MM.1S (cell line): ENCODE measurements around the gene C2.

Experiments used
- DNase-seq: peaks from one replicate; pipeline ENCODE4 v3.0.0-alpha.2; 2015
- H2AFZ ChIP-seq: fragments of 300-600 bp; sonication (generic); 2 replicates; pipeline ENCODE4 v1.6.0; 2016; ENCODE audit warnings: antibody characterized with exemption, low read length
- H3F3A ChIP-seq: fragments of 300-600 bp; sonication (generic); 2 replicates; pipeline ENCODE4 v1.6.1; 2016; ENCODE audit warnings: mild to moderate bottlenecking, antibody characterized with exemption, low read length, moderate library complexity, mixed read lengths; ENCODE audit not compliant: insufficient read depth
- H3K27ac ChIP-seq: fragments of 300-600 bp; sonication (generic); 2 replicates; pipeline ENCODE4 v1.5.1; 2016; ENCODE audit warnings: mild to moderate bottlenecking, low read length
- H3K27me3 ChIP-seq: fragments of 300-600 bp; sonication (generic); replicated peaks from 2 replicates; pipeline ENCODE4 v1.6.0; 2016; ENCODE audit warnings: low read length; ENCODE audit not compliant: insufficient read depth
- H3K36me3 ChIP-seq: fragments of 300-600 bp; sonication (generic); replicated peaks from 2 replicates; pipeline ENCODE4 v1.6.1; 2016; ENCODE audit warnings: mild to moderate bottlenecking, low read length, mixed read lengths; ENCODE audit not compliant: insufficient read depth
- H3K4me1 ChIP-seq: fragments of 300-600 bp; sonication (generic); 2 replicates; pipeline ENCODE4 v1.6.1; 2016; ENCODE audit warnings: low read length, mixed read lengths
- H3K4me2 ChIP-seq: fragments of 300-600 bp; sonication (generic); 2 replicates; pipeline ENCODE4 v1.6.0; 2016; ENCODE audit warnings: low read depth, low read length
- H3K4me3 ChIP-seq: fragments of 300-600 bp; sonication (generic); 2 replicates; pipeline ENCODE4 v1.5.1; 2016; ENCODE audit warnings: low read length, mixed read lengths
- H3K79me2 ChIP-seq: fragments of 300-600 bp; sonication (generic); 2 replicates; pipeline ENCODE4 v1.6.1; 2016; ENCODE audit warnings: mixed run types, low read length, mixed read lengths
- H3K9ac ChIP-seq: fragments of 300-600 bp; sonication (generic); 2 replicates; pipeline ENCODE4 v1.6.1; 2016; ENCODE audit warnings: low read length, mixed read lengths
- H3K9me2 ChIP-seq: fragments of 300-600 bp; sonication (generic); replicated peaks from 2 replicates; pipeline ENCODE4 v1.6.1; 2016; ENCODE audit warnings: mild to moderate bottlenecking, low read length, mixed read lengths; ENCODE audit not compliant: insufficient read depth
- H3K9me3 ChIP-seq: fragments of 300-600 bp; sonication (generic); replicated peaks from 2 replicates; pipeline ENCODE4 v1.6.1; 2016; ENCODE audit warnings: mild to moderate bottlenecking, low read length, mixed read lengths; ENCODE audit not compliant: insufficient read depth
- H4K20me1 ChIP-seq: fragments of 300-600 bp; sonication (generic); 2 replicates; pipeline ENCODE4 v1.6.1; 2016; ENCODE audit warnings: mild to moderate bottlenecking, low read length, moderate library complexity, mixed read lengths; ENCODE audit not compliant: insufficient read depth
- CTCF ChIP-seq: fragments of 300-600 bp; sonication (generic); IDR thresholded peaks from 2 replicates; pipeline ENCODE4 v1.5.1; 2016; ENCODE audit warnings: antibody characterized with exemption, low read length, mixed read lengths
- EZH2 ChIP-seq: fragments of 300-600 bp; sonication (generic); optimal IDR thresholded peaks from 2 replicates; pipeline ENCODE3; 2017; ENCODE audit warnings: low read depth, mild to moderate bottlenecking, antibody characterized with exemption, low read length, mixed read lengths
- EZH2phosphoT487 ChIP-seq: fragments of 300-600 bp; sonication (generic); IDR thresholded peaks from 2 replicates; pipeline ENCODE4 v1.6.1; 2018; ENCODE audit warnings: antibody characterized with exemption, low read length

Gene C2

DNA sequence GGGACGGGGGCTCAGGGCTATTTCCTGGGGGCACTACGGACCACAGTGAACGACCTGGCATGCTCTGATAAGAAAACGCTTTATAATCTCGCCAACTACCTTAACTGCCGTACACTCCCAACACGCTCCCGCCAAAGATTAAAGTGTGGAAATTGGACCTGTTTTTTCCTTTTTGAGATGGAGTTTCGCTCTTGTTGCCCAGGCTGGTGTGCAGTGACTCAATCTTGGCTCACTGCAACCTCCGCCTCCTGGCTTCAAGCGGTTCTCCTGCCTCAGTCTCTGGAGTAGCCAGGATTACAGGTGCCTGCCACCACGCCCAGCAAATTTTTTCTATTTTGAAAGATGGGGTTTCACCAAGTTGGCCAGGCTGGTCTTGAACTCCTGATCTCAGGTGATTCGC, 48.4 kb upstream of the C2 start:
- H3K4me3 ChIP-seq = no peak overlapping the region
- H3K79me2 ChIP-seq = no peaks in the 10 kb centered on the region
- H4K20me1 ChIP-seq = no peaks in the 10 kb centered on the region
- no peak for TF ChIP-seq EZH2
- TF ChIP-seq EZH2phosphoT487 = no peak
- TF ChIP-seq CTCF = no peak
- DNase-seq = no peak
- H3K27ac ChIP-seq = no peak overlapping the region
- no peaks in the 10 kb centered on the region for H3K27me3 ChIP-seq
- H3K9ac ChIP-seq = no peak overlapping the region
- no peak overlapping the region for H3K4me2 ChIP-seq
- H3K9me3 ChIP-seq = no peaks in the 10 kb centered on the region
- H3F3A ChIP-seq = no peaks in the 10 kb centered on the region
- H2AFZ ChIP-seq = no peak overlapping the region
- no peaks in the 10 kb centered on the region for H3K4me1 ChIP-seq
- no peaks in the 10 kb centered on the region for H3K36me3 ChIP-seq
- no peaks in the 10 kb centered on the region for H3K9me2 ChIP-seq

DNA sequence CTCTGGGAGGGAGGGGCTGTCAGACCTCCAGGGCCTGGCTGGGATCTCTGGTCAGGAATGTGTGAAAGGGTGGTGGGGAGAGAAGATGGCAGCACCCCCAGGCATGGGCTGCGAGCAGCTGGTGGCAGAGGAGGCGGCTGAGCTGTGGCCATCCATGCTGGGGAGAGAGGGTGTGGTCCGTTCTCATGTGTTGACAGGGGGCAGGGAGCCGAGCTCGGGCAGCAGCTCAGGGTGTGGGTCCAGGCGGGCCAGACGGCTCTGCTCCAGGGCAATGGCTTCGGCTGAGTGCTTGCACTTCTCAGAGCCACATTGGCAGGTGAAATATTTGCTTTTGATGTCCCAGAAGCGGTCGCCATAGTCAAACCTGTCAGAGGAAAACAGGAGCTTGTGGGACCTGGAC, 47.6 kb upstream of the C2 start:
- no peak overlapping the region for H3K4me2 ChIP-seq
- H3F3A ChIP-seq = no peaks in the 10 kb centered on the region
- H3K9me3 ChIP-seq = no peaks in the 10 kb centered on the region
- no peaks in the 10 kb centered on the region for H3K9me2 ChIP-seq
- no peak for DNase-seq
- no peak overlapping the region for H3K9ac ChIP-seq
- no peak overlapping the region for H2AFZ ChIP-seq
- H3K27me3 ChIP-seq = no peaks in the 10 kb centered on the region
- H3K36me3 ChIP-seq = no peaks in the 10 kb centered on the region
- no peaks in the 10 kb centered on the region for H4K20me1 ChIP-seq
- H3K4me1 ChIP-seq = no peaks in the 10 kb centered on the region
- no peak overlapping the region for H3K4me3 ChIP-seq
- no peak overlapping the region for H3K27ac ChIP-seq
- TF ChIP-seq EZH2phosphoT487 = no peak
- no peak for TF ChIP-seq EZH2
- TF ChIP-seq CTCF = no peak
- no peaks in the 10 kb centered on the region for H3K79me2 ChIP-seq

GRCh38 chr6:31880616-31881015, 46.9 kb upstream of the C2 start:
- H3K4me3 ChIP-seq = no peak overlapping the region
- no peaks in the 10 kb centered on the region for H3K9me2 ChIP-seq
- H3K9me3 ChIP-seq = no peaks in the 10 kb centered on the region
- no peaks in the 10 kb centered on the region for H3K4me1 ChIP-seq
- H3K4me2 ChIP-seq = no peak overlapping the region
- no peak overlapping the region for H3K27ac ChIP-seq
- no peak overlapping the region for H2AFZ ChIP-seq
- no peak overlapping the region for H3K9ac ChIP-seq
- H3K36me3 ChIP-seq = no peaks in the 10 kb centered on the region
- H3K79me2 ChIP-seq = no peaks in the 10 kb centered on the region
- no peaks in the 10 kb centered on the region for H3F3A ChIP-seq
- H3K27me3 ChIP-seq = no peaks in the 10 kb centered on the region
- TF ChIP-seq EZH2 = no peak
- no peak for DNase-seq
- no peaks in the 10 kb centered on the region for H4K20me1 ChIP-seq

GRCh38 chr6:31881136-31881859, 46.2 kb upstream of the C2 start:
- H3K36me3 ChIP-seq = no peaks in the 10 kb centered on the region

More at GRCh38 chr6:31881136-31881859, 46.2 kb upstream of the C2 start:
- Histone ChIP-seq H4K20me1 (no peaks in the 10 kb centered on the region), H3K4me3 (no peak overlapping the region), H3K4me2 (no peak overlapping the region), H3F3A (no peaks in the 10 kb centered on the region), H3K9me3 (no peaks in the 10 kb centered on the region), H3K27me3 (no peaks in the 10 kb centered on the region), H3K79me2 (no peaks in the 10 kb centered on the region), H2AFZ (no peak overlapping the region), H3K27ac (no peak overlapping the region), H3K4me1 (no peaks in the 10 kb centered on the region), H3K9ac (no peak overlapping the region), H3K9me2 (no peaks in the 10 kb centered on the region)
- TF ChIP-seq EZH2phosphoT487 (no peak), EZH2 (no peak), CTCF (no peak)
- DNase-seq = no peak
